ENCODE results near the gene DLX1.
"Not testable (repeated sequence)": the region's sequence is repeated elsewhere in the genome, so short reads cannot be mapped to it uniquely, and the experiment has no call there.

The DLX1 gene

DNA sequence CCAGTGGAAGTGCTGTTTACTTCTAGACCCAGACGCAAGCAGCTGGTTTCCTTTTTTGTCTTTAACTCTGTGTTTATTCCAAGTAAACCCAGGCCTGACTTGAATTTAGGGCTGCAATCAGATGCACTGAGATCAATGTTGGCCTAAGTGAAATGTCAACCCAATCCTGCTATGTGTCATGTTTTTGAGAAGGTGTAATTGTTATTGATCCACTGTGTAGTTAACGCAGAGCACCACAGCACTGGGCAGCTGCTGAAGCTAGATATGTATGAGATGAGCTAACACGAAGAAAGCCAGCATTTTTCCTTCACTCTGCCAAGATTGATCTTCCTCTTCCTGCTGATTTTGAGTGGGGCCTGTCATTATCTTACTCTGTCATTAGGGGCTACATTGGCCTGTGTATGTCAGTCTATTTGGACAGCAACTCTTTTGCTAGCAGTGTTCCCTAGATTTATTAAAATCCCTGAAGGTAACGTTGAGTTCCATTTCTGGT, 18.9 kb upstream of the DLX1 start:
- DNase-seq, result no peak

GRCh38 chr2:172067905-172068304, 17.4 kb upstream of the DLX1 start:
- DNase-seq, result not testable (repeated sequence)

- no peak for DNase-seq
Measured at GRCh38 chr2:172070936-172071335, 14.4 kb upstream of the DLX1 start.

DNA sequence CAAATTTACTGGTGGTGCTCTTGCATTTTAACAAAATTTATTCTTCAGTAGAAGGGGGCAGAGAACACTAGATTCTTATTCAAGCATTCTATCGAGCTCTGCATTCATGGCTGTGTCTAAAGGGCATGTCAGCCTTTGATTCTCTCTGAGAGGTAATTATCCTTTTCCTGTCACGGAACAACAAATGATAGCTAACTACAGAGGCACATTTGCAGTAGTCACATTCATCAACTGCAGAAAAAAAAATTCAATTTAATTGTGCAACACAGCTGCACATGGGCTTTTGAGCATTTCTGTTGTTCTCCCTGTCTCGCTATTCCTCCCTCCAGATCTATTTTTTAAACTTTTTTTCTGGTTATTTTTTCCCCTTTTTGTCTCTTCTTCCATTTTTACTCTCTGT, 13.0 kb upstream of the DLX1 start:
- DNase-seq, result no peak

GRCh38 chr2:172072706-172073105, 12.6 kb upstream of the DLX1 start:
- DNase-seq, result no peak

DNA sequence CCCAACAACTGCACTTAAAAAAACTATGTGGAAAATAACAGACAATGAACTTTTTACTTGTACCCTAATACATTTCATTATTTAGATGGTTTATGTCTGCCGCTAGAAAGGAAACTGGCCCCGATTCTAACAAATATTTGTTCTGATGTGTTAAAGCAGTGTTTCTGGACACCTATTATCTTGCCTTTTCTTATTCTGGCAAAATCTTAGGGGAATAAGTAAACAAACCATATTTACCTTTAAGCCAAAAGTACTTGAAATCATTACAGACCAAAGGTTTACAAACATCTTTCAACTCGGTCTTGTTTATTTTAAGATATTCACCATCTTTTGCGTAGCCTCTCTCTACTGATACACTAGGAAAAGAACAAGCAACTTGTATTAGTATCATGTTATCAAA, 11.8 kb upstream of the DLX1 start:
- no peak for DNase-seq

DNA sequence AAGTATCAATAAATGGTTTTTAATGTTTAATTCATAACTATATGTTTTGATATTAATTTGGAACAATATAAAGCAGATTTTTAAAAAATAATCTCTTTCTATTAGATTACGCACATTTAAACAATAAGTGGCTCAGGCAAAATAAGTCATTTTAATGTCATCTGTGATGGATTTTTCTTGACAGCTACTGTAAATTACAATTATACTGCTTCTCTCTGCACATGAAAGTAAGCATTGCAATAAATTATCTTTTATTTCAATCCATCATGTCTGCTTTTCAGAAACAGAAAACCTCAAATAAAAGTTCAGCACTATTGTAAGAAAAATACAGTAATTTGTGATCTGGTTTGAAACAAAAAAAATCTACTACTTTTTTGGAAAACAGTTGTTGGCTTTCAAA, 11.1 kb upstream of the DLX1 start:
- DNase-seq, result no peak

GRCh38 chr2:172079416-172079815, 5.9 kb upstream of the DLX1 start:
- no peak for DNase-seq

DNA sequence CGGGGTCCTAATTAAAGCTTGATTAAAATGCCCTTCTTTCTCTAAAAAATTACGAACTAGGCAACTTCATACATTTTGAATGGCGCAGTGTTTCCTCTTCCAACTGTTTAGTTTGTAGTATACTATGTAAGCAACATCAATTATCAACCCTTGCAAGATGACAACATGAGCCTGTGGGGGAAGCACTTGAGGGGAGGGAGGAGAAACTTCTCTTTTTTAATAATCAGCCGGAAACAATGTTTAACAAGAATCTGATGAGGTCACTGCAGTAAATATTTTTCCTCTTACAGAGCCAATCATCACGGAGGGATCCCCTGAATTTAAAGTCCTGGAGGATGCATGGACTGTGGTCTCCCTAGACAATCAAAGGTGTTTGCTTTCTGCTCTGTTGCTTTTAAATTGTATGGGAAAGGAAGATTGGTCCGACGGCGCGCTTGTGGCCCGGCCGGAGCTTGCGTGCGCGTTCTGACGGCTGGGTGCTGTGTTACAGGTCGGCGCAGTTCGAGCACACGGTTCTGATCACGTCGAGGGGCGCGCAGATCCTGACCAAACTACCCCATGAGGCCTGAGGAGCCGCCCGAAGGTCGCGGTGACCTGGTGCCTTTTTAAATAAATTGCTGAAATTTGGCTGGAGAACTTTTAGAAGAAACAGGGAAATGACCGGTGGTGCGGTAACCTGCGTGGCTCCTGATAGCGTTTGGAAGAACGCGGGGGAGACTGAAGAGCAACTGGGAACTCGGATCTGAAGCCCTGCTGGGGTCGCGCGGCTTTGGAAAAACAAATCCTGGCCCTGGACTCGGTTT, 5.3 kb upstream of the DLX1 start:
- DNase-seq, result peak; percentile 92

- no peak for DNase-seq
Measured at GRCh38 chr2:172080641-172081220, 4.6 kb upstream of the DLX1 start.

- no peak for DNase-seq
Measured at GRCh38 chr2:172081221-172082022, 3.9 kb upstream of the DLX1 start.

GRCh38 chr2:172082105-172082943, 3.0 kb upstream of the DLX1 start:
- DNase-seq, result no peak

DNA sequence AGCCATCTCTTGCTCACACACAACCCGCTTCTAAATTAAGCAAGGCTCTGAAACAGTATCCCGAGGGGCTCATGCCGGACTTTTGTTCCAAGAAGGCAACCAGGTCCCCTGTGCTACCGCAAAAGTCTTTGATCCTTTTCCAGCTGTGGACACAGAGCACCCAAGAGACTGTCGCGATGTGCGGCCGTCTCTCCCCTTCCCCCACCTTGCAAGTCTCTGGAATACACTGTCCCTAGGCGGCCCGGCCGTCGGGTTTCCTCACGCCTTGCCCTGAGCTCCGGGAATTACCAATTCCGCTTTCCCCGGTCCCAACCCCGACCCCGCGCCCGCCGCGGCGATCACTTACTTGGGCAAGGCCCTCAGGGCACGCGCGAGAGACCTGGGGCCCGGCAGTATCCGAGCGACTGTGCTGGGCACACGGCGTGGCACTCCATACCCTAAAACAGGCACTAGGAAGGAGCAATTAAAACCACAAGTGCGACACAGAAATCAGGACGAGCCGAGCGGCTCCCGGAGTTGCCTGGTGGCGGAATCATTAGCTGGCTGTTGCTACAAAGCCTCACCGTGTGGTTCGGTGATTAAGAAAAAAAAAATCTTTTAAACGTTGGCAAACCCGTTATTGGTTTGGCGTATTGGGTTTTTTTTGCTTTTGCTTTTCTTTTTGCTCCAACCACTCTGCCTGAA, 2.2 kb upstream of the DLX1 start:
- no peak for DNase-seq

DNA sequence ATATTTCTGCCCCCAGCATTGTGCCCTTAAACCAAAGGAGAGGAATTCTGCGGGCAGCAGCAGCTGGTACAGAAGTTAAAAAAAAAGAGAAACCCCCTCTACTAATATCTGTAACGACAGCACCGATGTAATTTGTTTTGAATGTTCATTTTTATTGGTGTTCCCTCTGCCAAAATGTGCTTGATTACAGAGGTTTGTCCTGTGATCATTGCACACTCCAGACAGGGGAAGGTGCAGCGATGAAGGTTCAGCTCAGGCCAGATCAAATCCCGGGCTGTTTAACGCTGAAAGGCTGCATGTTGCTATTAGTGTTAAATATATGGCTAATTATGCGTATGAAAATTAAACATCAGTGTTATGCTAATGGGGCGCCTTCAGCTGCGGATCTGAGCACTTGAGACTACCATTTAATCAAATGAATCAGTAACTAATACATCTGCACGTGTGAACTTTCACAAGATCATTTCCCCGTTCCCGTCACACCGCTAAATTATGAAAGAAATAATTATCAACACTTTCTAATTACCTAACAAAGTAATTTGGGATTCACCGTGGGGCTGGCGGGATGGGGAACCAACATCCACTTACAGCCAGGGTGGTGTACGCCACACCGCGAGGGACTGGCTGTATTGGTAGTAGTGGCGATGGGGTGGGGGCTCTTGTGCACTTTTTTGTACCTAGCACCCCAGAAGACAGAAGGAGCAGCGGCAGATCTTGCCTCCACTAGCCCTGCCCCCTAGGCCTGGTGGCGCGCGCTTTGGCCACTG, 1.5 kb upstream of the DLX1 start:
- DNase-seq, result no peak

- peak; percentile 55 for DNase-seq
Measured at GRCh38 chr2:172084395-172084644, 987 bp upstream of the DLX1 start.

- DNase-seq, result peak; percentile 94
Measured at GRCh38 chr2:172084645-172085459, 455 bp upstream of the DLX1 start.

- DNase-seq, result peak; percentile 67
Measured at GRCh38 chr2:172086241-172087206, 1.2 kb downstream of the DLX1 start.

DNA sequence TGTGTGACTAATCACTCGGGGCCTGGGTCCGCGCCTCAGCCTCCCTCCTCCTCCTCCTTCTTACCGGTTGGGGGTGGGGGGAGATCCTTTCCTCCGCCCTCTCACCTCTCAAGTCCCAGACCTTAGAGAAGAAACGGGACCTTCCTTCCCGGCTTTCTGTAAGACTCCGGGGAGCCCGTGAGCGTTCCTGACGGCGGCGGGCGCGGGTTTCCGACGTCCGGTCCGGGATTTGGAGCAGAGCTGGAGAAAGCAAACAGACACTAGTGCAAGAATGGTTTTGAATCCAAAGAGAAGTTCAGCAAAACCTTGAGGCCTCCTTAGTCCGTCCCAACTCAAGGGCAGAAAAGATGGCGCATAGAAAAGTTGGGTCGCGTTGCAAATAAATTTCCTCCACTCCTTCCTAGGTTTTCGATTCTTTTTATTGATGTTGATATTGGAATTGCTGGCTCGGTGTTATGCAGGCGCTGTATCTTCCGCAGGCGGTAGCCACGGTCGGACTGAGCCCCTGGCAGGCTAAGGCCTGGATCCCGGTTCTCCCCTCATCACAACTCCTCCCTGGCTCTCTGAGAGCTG, 2.0 kb downstream of the DLX1 start:
- DNase-seq, result no peak

DNA sequence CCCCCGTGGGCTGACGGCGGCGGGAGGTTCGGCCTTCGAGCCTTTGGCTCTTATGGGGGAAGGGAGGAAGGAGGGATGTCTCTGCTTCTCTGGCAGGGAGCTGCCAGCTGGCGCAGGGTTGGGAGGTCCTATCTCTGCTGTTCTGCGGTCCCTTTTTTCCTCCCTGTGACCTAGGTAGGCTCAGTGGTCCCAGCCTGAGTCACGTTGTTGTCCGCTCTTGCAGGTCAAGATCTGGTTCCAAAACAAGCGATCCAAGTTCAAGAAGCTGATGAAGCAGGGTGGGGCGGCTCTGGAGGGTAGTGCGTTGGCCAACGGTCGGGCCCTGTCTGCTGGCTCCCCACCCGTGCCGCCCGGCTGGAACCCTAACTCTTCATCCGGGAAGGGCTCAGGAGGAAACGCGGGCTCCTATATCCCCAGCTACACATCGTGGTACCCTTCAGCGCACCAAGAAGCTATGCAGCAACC, 2.5 kb downstream of the DLX1 start:
- DNase-seq, result no peak

All from hematopoietic multipotent progenitor cell treated with erythropoietin and hydrocortisone succinate and interleukin-3 and kit ligand, for 4 days (in vitro differentiated cells).